ENCODE results near the gene CPAMD8. TPM values are rescaled to one million over a fixed set of nuclear protein-coding genes. Genes with fewer than 3 reads are reported as not detected.

CPAMD8 gene
- total RNA-seq, 1 experiment from 2014 or later = 1.3 TPM

GRCh38 chr19:16882146-16882545 is 144.5 kb downstream of the CPAMD8 start:
- Mint-ChIP-seq H3K9me3 (ENCODE audit: unreplicated experiment) (peaks cover 17% of the 10 kb centered on the region), H3K4me3 (ENCODE audit: unreplicated experiment) (no peak overlapping the region), H3K27me3 (ENCODE audit: insufficient read depth, unreplicated experiment) (no peaks in the 10 kb centered on the region), H3K4me1 (ENCODE audit: insufficient read depth, unreplicated experiment) (peaks cover 6% of the 10 kb centered on the region), H3K27ac (ENCODE audit: low read depth, unreplicated experiment) (no peak overlapping the region), H3K36me3 (ENCODE audit: insufficient read depth, unreplicated experiment) (peaks cover 35% of the 10 kb centered on the region)
- no peak for TF ChIP-seq CTCF (IDR thresholded peaks at IDR 0.05; ENCODE audit: unreplicated experiment)
- ChIA-PET CTCF (no interaction called here), POLR2A (interaction anchor here (0.9 kb wide), 1 partner anchor 10 kb away, joined by 3 read pairs; no protein-coding TSS in a partner anchor)
- BruUV-seq (replicated peaks) = no TSS peak
- intact Hi-C loops (cut with micrococcal nuclease) = no loop called here
- DNase-seq (ENCODE audit: unreplicated experiment) = peak; percentile 16

- intact Hi-C loops (cut with micrococcal nuclease) = no loop called here
- H3K9me3 Mint-ChIP-seq (ENCODE audit: unreplicated experiment) = peaks cover 17% of the 10 kb centered on the region
- POLR2A ChIA-PET = no interaction called here
- H3K4me1 Mint-ChIP-seq (ENCODE audit: insufficient read depth, unreplicated experiment) = peaks cover 6% of the 10 kb centered on the region
- H3K27ac Mint-ChIP-seq (ENCODE audit: low read depth, unreplicated experiment) = no peak overlapping the region
- peaks cover 37% of the 10 kb centered on the region for H3K36me3 Mint-ChIP-seq (ENCODE audit: insufficient read depth, unreplicated experiment)
- CTCF ChIA-PET = no interaction called here
- DNase-seq (ENCODE audit: unreplicated experiment) = no peak
- no peak overlapping the region for H3K4me3 Mint-ChIP-seq (ENCODE audit: unreplicated experiment)
- no TSS peak for BruUV-seq (replicated peaks)
- H3K27me3 Mint-ChIP-seq (ENCODE audit: insufficient read depth, unreplicated experiment) = no peaks in the 10 kb centered on the region
- TF ChIP-seq CTCF (IDR thresholded peaks at IDR 0.05; ENCODE audit: unreplicated experiment) = no peak
Measured at GRCh38 chr19:16880884-16881554, 145.6 kb downstream of the CPAMD8 start.

GRCh38 chr19:16878181-16878965 is 148.2 kb downstream of the CPAMD8 start:
- Mint-ChIP-seq H3K27me3 (ENCODE audit: insufficient read depth, unreplicated experiment) (no peaks in the 10 kb centered on the region), H3K4me3 (ENCODE audit: unreplicated experiment) (no peak overlapping the region), H3K9me3 (ENCODE audit: unreplicated experiment) (peaks cover 26% of the 10 kb centered on the region), H3K36me3 (ENCODE audit: insufficient read depth, unreplicated experiment) (peaks cover 43% of the 10 kb centered on the region), H3K4me1 (ENCODE audit: insufficient read depth, unreplicated experiment) (peaks cover 17% of the 10 kb centered on the region), H3K27ac (ENCODE audit: low read depth, unreplicated experiment) (no peak overlapping the region)
- no TSS peak for BruUV-seq (replicated peaks)
- intact Hi-C loops (cut with micrococcal nuclease) = no loop called here
- ChIA-PET POLR2A (no interaction called here), CTCF (no interaction called here)
- no peak for DNase-seq (ENCODE audit: unreplicated experiment)
- no peak for TF ChIP-seq CTCF (IDR thresholded peaks at IDR 0.05; ENCODE audit: unreplicated experiment)

- CTCF ChIA-PET = no interaction called here
- intact Hi-C loops (cut with micrococcal nuclease) = no loop called here
- peaks cover 11% of the 10 kb centered on the region for H3K4me1 Mint-ChIP-seq (ENCODE audit: insufficient read depth, unreplicated experiment)
- DNase-seq (ENCODE audit: unreplicated experiment) = no peak
- H3K27ac Mint-ChIP-seq (ENCODE audit: low read depth, unreplicated experiment) = no peak overlapping the region
- TF ChIP-seq CTCF (IDR thresholded peaks at IDR 0.05; ENCODE audit: unreplicated experiment) = no peak
- POLR2A ChIA-PET = no interaction called here
- peaks cover 18% of the 10 kb centered on the region for H3K9me3 Mint-ChIP-seq (ENCODE audit: unreplicated experiment)
- peaks cover 49% of the 10 kb centered on the region for H3K36me3 Mint-ChIP-seq (ENCODE audit: insufficient read depth, unreplicated experiment)
- no TSS peak for BruUV-seq (replicated peaks)
- no peaks in the 10 kb centered on the region for H3K27me3 Mint-ChIP-seq (ENCODE audit: insufficient read depth, unreplicated experiment)
- H3K4me3 Mint-ChIP-seq (ENCODE audit: unreplicated experiment) = no peak overlapping the region
Measured at GRCh38 chr19:16877581-16877980, 149.0 kb downstream of the CPAMD8 start.
